HG03060 (cell line): ENCODE data around the gene TGM3.

Experiments used
- ATAC-seq: cut with Tn5 transposase; IDR thresholded peaks from one replicate; pipeline ENCODE4 v1.9.1; 2021; ENCODE audit warnings: low read depth, moderate number of reproducible peaks; ENCODE audit not compliant: unreplicated experiment

Gene TGM3

DNA sequence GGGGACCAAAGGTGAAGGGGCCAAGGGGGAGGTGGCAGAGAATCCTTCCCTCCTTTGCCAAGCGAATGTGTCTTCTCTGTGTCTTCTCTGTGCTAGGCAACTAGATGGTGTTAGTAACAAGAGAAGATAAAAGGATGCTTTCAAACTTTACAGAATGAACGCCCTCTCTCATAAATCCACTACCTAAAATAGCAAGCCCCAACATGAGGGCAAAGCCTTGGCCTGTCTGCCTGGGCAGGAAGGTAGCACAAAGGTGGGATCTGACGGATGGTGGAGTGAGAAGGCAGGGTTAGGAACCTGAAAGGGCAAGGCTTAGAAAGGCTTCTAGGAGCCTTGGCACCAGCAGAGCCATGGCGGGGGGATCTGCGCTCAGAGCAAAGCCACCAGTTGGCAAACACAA, 13.6 kb upstream of the TGM3 start:
- no peak for ATAC-seq

DNA sequence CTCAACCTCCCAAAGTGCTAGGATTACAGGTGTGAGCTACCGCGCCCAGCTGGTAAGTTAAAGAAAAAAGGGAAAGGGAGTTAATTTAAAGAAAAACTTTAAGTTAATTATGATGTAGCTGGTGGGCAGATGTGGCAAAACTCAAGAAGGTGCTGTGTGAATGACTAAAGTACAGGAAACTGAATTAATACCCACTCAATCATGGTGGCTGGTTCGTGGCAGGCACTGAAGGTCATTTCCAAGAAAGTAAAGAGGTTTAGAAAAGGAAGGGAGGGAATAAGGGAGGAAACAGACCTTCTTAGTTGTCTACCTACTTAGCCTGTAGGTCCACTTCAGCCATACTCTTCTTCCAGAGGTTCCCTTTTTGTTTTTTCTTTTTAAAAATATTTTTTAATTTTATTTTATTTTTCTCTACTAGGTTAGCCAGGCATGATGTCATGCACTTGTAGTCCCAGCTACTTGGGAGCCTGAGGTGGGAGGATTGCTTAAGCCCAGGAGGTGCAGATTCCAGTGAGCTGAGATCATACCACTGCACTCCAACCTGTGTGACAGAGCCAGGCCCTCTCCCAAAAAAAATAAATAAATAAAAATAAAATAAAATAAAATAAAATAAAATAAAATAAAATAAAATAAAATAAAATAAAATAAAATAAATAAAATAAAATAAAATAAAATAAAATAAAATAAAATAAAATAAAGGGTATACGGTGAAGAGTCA, 11.9 kb upstream of the TGM3 start:
- no peak for ATAC-seq

DNA sequence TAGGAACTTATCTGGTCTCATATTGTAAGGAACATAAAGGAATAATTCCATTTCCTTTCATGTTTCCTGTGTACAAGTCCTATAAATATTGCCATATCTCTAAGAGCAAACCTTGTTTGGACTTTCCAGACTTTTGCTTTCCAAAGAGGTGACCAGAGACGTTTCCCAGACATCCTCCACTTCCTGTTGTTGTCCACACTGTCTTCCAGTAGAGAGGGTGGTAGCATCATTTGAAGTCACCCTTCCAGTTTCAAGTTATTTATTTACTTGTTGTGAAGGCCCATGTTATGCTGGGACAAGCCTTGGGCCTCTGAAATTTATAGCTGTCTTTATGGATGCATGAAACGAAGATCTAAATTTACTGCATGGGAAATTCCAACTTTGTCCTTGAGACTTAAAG, 10.6 kb upstream of the TGM3 start:
- ATAC-seq = no peak

DNA sequence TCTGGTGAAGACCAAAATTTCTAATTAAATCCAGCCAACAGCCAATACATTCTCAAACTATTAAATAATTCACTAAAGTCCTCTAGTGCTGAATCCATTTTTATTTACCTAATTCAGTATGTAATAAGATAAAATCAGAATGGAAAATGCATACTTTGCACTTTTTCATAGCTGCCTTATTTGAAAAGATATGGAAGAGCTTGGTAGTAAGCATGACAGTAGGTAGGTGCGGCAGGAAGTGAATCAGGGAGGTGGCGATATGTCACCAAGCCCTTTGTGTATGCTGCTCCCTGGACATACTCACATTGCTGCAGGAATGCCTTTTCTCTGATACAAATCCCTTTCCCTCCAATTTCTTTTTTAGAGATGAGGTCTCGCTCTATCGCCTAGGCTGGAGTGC, 10.2 kb upstream of the TGM3 start:
- ATAC-seq = no peak

DNA sequence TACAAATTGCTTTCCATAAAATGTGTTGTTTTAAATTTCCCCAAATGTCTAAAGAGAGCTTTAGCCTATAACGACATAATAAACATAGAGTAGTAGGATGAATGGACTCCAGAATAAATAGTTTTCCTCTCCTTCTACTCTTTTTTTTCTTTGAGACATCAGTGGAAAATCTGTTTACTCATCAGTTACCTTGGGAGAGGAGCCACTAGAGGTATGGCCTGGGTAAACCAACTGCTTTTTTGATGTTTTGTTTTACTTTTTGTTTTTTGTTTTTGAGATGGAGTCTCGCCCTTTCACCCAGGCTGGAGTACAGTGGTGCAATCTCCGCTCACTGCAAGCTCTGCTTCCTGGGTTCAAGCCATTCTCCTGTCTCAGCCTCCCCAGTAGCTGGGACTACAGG, 8.3 kb upstream of the TGM3 start:
- no peak for ATAC-seq

DNA sequence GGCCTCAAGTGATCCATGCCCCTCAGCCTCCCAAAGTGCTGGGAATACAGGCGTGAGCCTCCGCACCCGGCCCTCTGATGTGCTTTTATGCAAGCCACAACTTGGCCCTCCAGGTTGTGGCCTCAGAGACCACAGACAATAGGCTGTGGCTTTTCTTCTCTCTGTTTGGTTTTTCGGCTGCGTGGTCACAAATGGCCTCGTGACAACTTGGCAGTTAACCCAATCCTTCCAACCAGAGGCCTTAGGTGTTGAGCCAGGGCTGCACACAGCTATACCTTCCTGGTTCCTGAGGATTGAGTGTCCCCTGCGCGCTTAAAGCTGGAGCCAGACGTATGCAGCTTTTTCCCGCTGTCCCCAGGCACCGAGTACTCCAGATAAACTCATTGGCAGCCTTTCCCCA, 6.3 kb upstream of the TGM3 start:
- no peak for ATAC-seq

DNA sequence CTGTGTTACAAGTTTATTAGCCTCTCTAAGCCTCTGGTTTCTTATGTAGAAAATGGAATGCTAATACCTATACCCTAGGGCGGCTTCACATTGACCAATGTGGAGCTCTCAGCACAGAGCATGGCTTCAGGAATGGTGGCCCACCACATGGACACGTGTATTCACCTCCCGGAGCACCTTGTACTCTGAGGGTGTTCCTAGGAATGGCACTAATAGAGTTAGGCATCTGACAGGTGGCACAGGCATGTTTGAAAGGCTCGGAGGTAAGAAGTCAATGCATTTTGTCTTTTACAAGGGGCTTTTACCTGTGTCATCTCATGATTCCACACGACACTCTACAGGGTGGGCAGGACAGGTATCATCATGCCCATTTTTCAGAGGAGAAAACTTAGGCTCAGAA, 5.3 kb upstream of the TGM3 start:
- ATAC-seq = no peak

DNA sequence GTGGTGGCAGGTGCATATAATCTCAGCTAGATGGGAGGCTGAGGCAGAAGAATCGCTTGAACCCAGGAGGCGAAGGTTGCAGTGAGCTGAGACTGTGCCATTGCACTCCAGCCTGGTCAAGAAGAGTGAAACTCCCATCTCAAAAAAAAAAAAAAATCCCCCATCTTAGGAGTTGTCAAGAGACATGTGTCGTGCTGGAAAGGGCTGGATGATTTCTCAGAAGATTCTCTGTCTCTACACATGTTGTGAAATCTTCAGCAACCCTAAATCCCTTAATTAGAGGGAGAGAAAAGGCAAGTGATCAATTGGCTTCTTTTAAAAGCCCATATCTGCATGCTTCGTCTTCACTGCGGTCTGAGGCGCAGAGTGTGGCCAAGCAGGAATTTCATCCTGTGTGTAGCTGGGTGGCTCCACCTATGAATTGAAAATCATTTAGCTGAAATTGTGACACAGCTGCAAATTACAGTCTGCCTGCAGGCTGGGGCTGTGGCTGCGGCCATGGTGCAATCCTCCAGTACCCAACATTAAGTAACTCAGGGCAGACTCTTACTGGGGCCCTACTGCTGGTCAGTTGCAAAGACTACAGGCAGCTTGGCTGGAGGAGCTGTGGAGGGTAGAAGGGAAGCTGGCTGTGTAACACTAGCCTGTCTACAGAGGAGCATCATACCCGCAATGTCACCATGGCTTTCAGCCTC, 3.2 kb upstream of the TGM3 start:
- ATAC-seq = no peak

DNA sequence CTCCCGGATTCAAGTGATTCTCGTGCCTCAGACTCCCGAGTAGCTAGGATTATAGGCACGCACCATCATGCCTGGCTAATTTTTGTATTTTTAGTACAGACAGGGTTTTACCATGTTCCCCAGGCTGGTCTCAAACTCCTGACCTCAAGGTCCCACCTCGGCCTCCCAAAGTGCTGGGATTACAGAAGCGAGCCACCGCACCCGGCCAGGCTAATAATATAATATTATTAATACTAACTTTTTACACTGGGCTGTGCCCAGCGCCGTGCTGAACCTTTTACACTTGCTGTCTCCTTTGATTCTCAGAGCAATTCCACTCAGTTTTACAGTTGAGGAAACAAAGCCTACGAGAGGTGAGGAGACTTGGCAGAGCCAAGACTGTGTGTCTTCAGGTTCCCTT, 2.3 kb upstream of the TGM3 start:
- ATAC-seq = no peak

DNA sequence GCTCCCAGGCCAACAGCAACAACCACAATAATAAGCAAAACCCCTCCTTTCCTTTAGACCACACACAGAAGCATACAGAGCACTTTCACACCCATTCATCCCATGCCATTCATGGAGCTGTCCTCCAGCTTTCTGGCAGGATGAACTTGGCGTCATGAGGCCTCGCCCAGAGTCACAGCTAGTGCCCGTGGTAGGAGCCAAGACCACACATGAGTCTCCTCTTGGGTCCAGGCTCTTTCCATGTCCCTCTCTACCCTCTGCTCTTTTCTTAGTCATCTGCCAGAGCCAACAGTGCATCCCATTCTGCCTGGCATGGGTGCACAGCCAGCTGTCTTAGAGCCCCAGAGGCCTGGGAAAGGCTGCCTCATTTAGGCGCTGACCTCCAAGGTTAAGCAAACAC, 1.8 kb upstream of the TGM3 start:
- no peak for ATAC-seq

DNA sequence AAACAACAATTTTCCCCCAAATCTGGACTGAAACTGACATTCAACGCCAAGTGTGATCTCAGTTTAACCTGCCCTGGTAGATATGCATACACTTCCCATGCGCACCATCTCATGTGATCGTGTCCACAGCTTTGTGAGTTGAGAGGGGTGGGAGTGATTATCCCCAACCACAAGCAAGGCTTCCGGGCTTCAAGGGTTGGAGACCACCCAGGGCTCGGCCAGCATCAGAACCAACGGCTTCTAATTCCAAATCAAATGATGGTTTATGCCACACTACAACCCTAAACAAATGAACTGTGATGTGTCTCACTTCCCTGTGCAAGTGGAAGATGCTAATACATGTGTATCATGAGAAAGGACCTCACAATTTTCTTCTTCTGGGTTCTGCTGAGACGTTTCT, 515 bp upstream of the TGM3 start:
- ATAC-seq = no peak

DNA sequence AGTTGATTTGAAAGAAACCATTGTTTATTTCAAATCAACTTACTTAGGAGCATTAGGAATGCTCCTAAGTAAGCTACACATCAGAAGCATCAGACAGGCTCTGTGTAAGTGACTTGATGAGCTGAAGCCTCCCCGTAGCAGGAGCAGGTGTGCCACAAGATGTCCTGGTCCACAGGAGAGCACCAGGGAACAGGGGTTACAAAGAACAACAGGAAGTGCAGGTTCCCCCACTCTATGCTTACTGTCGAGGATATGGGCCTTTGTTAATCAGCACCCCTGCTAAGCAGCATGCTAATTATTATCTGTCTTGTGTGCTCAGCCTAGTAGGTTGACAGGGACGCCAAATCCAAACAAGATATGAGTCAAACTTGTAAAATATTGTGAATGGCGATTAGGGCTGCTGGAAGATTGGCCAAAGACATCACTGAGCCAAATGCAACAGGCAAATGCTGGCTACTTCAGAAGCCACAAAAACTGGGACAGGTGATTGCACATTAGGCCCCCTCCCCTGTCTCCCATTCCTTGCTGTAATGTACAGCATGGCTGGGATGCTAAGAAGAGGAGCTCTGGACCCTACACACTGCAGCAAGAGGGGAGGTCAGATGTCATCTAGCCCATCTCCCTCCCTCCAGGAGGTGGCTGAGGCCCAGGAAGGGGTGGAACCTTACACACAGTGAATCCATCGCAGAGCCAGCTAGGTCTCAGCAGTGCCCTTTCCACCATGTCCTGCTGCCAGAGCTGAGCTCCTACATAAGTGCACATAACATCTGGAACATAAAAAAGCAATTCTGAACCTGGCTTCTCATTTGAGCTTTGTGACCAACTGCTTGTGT, 939 bp downstream of the TGM3 start:
- no peak for ATAC-seq

DNA sequence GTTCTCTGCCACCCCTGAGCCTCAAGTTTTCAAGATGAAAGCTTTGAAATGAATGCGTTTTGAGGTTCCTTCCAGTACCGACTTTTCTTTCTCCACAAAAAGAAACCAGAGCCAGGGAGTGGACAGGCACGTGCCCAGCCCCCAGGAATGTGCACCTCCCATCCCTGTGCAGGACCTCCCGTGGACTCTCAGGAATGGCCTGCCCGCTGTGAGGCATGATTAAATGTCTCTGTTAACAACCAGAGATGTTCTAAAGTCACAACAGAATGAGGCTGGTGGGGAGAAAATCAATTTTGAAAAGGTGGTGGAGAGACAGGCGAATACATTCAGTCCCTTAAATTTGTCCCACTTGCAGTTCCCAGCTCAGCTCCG, 1.5 kb downstream of the TGM3 start:
- no peak for ATAC-seq

DNA sequence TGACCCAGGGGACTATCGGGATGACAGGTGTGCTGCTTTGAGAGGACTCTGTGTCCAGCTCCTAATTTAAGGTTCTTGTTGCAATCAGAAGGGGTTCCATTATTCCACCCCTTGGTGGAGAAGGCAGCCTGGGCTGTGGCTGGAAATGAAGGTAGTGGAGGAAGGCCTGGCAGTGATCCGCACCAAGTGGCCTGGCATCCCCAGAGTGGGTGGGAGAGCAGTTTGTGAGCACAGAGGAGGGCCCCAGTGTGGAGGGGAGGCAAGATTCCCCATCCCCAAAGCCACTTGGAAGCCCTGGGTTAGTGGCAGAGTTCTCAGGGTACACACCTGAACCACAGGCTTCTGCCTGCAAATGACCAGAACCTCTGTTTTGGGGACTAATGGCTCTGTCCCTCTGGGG, 2.3 kb downstream of the TGM3 start:
- ATAC-seq = no peak

DNA sequence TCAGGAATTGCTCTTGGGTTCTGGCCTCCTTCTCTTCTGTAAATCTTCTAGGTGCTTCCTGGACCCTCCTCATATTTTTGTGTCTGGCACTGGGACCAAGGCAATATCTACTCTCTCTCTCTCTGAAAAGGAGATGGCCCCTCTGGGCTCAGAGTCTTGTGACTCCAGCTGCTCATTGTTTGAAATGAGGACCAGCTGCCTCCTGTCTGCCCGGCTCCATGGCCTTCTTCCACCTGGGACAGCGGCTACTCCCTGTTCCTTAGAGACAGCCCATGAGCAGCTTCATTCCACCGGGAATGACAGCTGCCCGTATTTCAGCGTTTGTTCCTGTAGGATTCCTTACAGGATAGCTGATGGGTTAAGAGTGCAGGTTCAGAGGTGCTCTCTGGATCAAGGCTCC, 2.9 kb downstream of the TGM3 start:
- no peak for ATAC-seq

DNA sequence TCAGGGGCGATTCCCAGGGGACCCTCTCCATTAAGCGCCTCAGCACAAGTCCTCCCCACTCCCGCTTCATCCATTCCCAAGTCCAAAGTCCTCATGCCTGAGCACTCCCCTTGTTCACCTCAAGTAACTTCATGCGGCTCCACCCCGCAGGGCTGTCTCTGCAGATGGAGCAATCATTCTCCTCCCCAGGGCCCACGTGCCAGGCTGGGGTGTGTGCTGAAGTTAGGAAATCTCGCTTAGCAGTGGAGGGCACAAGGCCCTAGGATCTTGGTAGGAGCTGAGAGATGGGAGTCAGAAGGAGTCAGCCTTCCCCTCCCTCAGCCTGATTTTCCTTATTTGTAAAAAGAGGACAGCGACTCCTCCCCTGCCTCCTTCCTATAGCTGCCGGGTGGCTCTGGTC, 3.5 kb downstream of the TGM3 start:
- no peak for ATAC-seq

DNA sequence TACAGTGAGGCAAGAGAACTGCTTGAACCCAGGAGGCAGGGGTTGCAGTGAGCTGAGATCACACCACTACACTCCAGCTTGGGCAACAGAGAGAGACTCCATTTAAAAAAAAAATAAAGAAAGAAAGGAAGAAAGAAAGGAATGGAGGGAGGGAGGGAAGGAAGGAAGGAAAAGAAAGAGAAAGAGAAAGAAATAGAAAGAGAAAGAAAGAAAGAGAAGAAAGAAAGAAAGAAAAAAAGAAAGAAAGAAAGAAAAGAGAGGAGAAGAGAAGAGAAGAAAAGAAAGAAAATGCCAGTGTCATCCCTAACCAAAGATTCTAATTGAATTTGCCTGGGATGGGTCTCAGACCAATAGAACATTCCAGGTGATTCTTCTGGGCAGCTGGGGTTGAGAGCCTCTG, 4.2 kb downstream of the TGM3 start:
- no peak for ATAC-seq

DNA sequence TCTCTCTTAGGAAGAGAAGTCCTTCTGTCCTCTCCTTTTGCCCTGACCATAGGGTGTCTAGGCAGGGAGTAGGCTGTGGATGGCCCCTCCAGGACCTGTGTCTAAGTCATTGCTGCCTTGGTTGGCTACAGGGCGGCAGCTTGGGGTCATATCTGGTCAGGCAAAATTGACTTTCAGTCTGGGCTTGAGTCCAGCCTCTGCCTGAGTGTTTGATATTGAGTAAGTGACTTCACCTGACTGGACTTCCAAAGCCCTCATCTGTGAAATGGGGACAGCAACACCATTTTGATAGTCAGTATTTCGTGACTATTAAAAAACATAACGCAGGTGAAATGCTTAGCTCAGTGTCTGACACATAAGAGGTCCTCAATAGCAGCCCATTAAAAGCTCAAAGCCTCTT, 4.6 kb downstream of the TGM3 start:
- no peak for ATAC-seq

DNA sequence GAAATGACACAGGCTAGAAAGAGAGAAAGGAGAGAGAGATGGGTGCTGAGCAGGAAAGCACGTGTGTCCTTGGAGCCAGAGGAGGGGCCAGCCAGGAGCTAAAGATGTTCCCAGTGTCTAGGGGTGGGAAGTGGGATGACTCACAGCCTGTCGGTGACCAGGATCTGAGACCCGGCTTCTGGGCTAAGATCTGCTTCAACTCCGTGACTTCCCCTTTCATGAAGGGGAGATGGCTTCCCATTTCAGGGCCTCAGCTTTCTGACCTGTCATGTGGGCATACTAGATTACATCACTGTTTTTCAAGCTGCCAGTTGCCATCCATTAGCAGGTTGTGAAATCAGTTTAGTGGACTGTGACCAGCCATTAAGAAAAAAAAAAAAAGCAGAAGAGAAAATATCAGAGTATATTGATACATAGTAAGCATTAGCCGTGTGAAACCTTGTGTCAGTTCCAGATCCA, 5.4 kb downstream of the TGM3 start:
- ATAC-seq = peak; percentile 91

DNA sequence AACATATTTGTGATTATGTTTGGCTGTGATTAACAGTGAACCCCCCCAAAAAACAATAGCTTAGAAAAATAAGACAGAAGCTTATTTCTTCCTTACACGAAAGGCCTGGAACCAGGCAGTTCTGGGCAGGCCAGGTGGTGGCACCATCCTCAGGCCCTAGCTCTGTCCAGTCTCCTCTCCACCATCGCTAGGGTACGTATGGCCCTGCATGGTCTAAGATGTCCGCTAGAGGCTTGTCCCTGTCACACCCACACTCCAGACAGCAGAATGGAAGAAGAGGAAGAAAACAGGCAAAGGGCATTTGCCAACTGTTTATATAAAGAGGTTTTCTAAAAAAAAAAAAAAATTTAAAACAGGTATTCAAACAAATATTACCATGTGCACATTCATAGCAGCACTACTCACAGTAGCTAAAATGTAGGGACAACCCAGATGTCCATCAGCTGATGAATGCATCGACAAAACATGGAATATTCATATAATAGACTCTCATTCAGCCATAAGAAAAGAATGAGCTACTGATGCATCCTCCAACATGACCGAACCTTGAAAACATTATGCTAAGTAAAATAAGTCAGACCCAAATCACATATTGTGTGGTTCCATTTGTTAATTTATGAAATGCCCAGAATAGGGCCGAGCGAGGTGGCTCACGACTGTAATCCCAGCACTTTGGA, 6.7 kb downstream of the TGM3 start:
- no peak for ATAC-seq

DNA sequence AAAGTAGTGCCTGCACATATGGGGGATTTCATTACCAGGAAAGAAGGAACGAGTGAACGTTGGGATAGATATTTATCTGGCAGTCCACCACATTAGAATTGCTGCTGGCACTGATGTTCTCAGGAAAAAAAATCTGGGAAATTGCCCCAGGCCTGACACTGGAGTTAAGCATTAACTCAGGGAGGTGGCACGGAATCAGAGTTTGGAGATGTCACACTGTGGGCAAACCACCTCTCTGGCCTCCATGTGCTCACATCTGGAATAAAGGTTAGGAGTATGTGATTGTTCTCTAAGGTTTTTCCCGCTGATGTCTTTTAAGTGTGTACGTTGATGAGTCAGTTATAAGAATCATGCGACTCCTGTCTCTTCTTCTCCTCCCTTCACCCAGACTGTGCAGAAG, 7.9 kb downstream of the TGM3 start:
- ATAC-seq = no peak
